ENCODE measurements around the gene AGA.

GRCh38 chr4:177450426-177451107, 8.3 kb upstream of the AGA start:
- TF ChIP-seq CTCF (IDR thresholded peaks at IDR 0.05 in 2 of 3, conservative IDR thresholded peaks at IDR 0.05 in 1 of 3; ENCODE audit: control insufficient read depth in 2 of 3, extremely low read depth in 1 of 3, insufficient read depth in 1 of 3, low read depth in 3 of 3, low read length in 3 of 3) (no peak), CREB1 (IDR thresholded peaks at IDR 0.05; ENCODE audit: low read depth) (no peak), JUNB (IDR thresholded peaks at IDR 0.05) (no peak)
